Limb (tissue), 2 donors: ENCODE measurements around the gene SPOP.
"Not testable (repeated sequence)": the region's sequence is repeated elsewhere in the genome, so short reads cannot be mapped to it uniquely, and the experiment has no call there.

ENCODE experiments used
- DNase-seq, 2 donors: peaks; one replicate each; pipeline ENCODE4 v3.0.0-alpha.2; 2016; ENCODE audit errors: extremely low spot score in 2 of 2

SPOP gene

GRCh38 chr17:49551221-49552069, 126.5 kb downstream of the SPOP start:
- no peak for DNase-seq

DNA sequence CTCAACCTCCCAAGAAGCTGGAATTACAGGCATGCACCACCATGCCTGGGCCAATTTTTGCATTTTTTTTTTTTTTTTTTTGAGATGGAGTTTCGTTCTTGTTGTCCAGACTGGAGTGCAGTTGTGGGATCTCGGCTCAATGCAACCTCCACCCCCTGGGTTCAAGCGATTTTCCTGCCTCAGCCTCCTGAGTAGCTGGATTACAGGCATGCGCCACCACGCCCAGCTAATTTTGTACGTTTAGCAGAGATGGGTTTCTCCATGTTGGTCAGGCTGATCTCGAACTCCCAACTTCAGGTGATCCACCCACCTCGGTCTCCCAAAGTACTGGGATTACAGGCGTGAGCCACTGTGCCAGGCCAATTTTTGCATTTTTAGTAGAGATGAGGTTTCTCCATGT, 127.1 kb downstream of the SPOP start:
- not testable (repeated sequence) for DNase-seq

- DNase-seq: no peak
These were observed 127.9 kb downstream of the SPOP start for GRCh38 chr17:49549691-49550678.

- DNase-seq: no peak
These were observed 128.6 kb downstream of the SPOP start for GRCh38 chr17:49549311-49549605.
